ENCODE data around the gene NFATC2.
A peak's percentile ranks its signal among the peaks of the same experiment; 100 is the strongest.
"Not testable (repeated sequence)": the region's sequence is repeated elsewhere in the genome, so short reads cannot be mapped to it uniquely, and the experiment has no call there.

The NFATC2 gene

GRCh38 chr20:51493346-51493791 is 49.1 kb downstream of the NFATC2 start:
- DNase-seq, result peak; percentile 36

GRCh38 chr20:51492167-51493092 is 50.1 kb downstream of the NFATC2 start:
- no peak for DNase-seq

GRCh38 chr20:51491393-51491792 is 51.1 kb downstream of the NFATC2 start:
- DNase-seq, result no peak

- no peak for DNase-seq
Observed at GRCh38 chr20:51490635-51491034, 51.9 kb downstream of the NFATC2 start.

GRCh38 chr20:51489611-51490010 is 52.9 kb downstream of the NFATC2 start:
- no peak for DNase-seq

- no peak for DNase-seq
Observed at GRCh38 chr20:51488331-51488730, 54.2 kb downstream of the NFATC2 start.

- DNase-seq, result no peak
Observed at GRCh38 chr20:51487565-51488268, 54.8 kb downstream of the NFATC2 start.

GRCh38 chr20:51487076-51487475 is 55.4 kb downstream of the NFATC2 start:
- no peak for DNase-seq

GRCh38 chr20:51486197-51487005 is 56.1 kb downstream of the NFATC2 start:
- DNase-seq, result no peak

- DNase-seq, result no peak
Observed at GRCh38 chr20:51484831-51485230, 57.7 kb downstream of the NFATC2 start.

GRCh38 chr20:51484141-51484815 is 58.2 kb downstream of the NFATC2 start:
- DNase-seq, result no peak

GRCh38 chr20:51482836-51483473 is 59.6 kb downstream of the NFATC2 start:
- no peak for DNase-seq

GRCh38 chr20:51481341-51481914 is 61.1 kb downstream of the NFATC2 start:
- DNase-seq, result peak; percentile 57

- DNase-seq, result no peak
Observed at GRCh38 chr20:51480507-51481270, 61.8 kb downstream of the NFATC2 start.

GRCh38 chr20:51476106-51476505 is 66.4 kb downstream of the NFATC2 start:
- not testable (repeated sequence) for DNase-seq

GRCh38 chr20:51473771-51474170 is 68.7 kb downstream of the NFATC2 start:
- DNase-seq, result no peak

GRCh38 chr20:51473256-51473655 is 69.3 kb downstream of the NFATC2 start:
- no peak for DNase-seq

- DNase-seq, result no peak
Observed at GRCh38 chr20:51470907-51471411, 71.6 kb downstream of the NFATC2 start.

GRCh38 chr20:51470499-51470820 is 72.1 kb downstream of the NFATC2 start:
- DNase-seq, result no peak

- no peak for DNase-seq
Observed at GRCh38 chr20:51469578-51470498, 72.7 kb downstream of the NFATC2 start.
